Measurements from ENCODE around the gene UGT1A6.

DNA sequence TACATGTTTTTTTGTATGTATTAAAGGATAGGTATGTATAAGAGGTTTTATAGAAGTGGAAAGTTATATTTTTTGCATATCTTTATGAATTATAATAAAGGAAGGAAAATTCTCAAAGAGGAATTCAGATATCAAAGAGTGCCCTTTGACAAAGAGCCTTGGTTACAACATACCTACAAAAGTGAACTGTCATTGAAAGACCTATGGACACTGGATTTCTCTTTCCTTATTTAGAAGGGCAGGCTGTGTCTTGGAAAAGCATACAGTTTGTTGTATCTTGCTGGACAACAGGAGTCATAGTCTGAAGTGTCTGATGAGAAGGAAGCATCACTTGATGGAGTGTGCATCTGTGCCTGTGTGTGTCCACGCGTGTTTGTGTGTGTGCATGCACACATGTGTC, 41.3 kb upstream of the UGT1A6 start:
- TF ChIP-seq CBX2 (IDR thresholded peaks at IDR 0.05; ENCODE audit: borderline replicate concordance, low read depth) (no peak), CTCF (IDR thresholded peaks at IDR 0.05) (no peak), POLR2A (IDR thresholded peaks at IDR 0.05; ENCODE audit: low read length) (no peak)

Measured in A549 (cell line).